CD4-positive, alpha-beta T cell (primary cell): ENCODE measurements around the gene FAM187B. TPM values are rescaled to one million over a fixed set of nuclear protein-coding genes. Genes with fewer than 3 reads are reported as not detected.
A peak's percentile ranks its signal among the peaks of the same experiment; 100 is the strongest.

Source experiments
- ATAC-seq: fragments of 200-7000 bp; cut with Tn5 transposase; one replicate; pipeline ENCODE4 v1.10.0; 2022; ENCODE audit warnings: mild to moderate bottlenecking; ENCODE audit not compliant: poor library complexity
- CTCF ChIA-PET: fragments of 350-600 bp; sonication (Branson Sonifier 250); formaldehyde crosslinking; loops from one replicate; lab custom pipeline; 2021; ENCODE audit warnings: antibody characterized with exemption, inconsistent platforms; lab: Charles Lee
- POLR2A ChIA-PET: fragments of 350-600 bp; sonication (Branson Sonifier 250); formaldehyde crosslinking; loops from one replicate; lab custom pipeline; 2021; ENCODE audit warnings: antibody characterized with exemption, inconsistent platforms; lab: Charles Lee
- DNase-seq, 14 experiments: peaks; one replicate each; pipeline ENCODE4 v3.0.0-alpha.2; 2013 to 2020; ENCODE audit warnings: mixed read lengths in 2 of 14
- H3K27ac ChIP-seq, 2 donors: one replicate each; pipeline versions ENCODE4 v1.5.1 to v1.7.0; 2013; ENCODE audit warnings: low read length in 2 of 2, low read depth in 1 of 2, mild to moderate bottlenecking in 1 of 2
- H3K27me3 ChIP-seq, 2 experiments: 1 replicate in 1 of 2; 2 replicates in 1 of 2; pipeline versions ENCODE4 v1.6.1 to v1.7.0; 2013; ENCODE audit warnings: low read length in 2 of 2, control low read depth in 1 of 2, mild to moderate bottlenecking in 1 of 2, moderate library complexity in 1 of 2; ENCODE audit not compliant: insufficient read depth in 2 of 2, control insufficient read depth in 1 of 2
- H3K36me3 ChIP-seq: one replicate; pipeline ENCODE4 v1.6.1; 2013; ENCODE audit warnings: low read length, control low read depth; ENCODE audit not compliant: insufficient read depth
- H3K4me1 ChIP-seq: one replicate; pipeline ENCODE4 v1.6.1; 2013; ENCODE audit warnings: low read length, control low read depth; ENCODE audit not compliant: insufficient read depth
- H3K4me3 ChIP-seq: one replicate; pipeline ENCODE4 v1.5.1; 2013; ENCODE audit warnings: mild to moderate bottlenecking, low read length, moderate library complexity
- H3K9me3 ChIP-seq, 2 experiments: 1 replicate in 1 of 2; 2 replicates in 1 of 2; pipeline versions ENCODE4 v1.6.1 to v1.7.0; 2013; ENCODE audit warnings: low read length in 2 of 2, mild to moderate bottlenecking in 2 of 2, control low read depth in 1 of 2, moderate library complexity in 1 of 2; ENCODE audit not compliant: control insufficient read depth in 1 of 2, insufficient read depth in 1 of 2
- H3K27ac Mint-ChIP-seq: one replicate; pipeline ENCODE4 v1.8.0; 2020; ENCODE audit warnings: mixed read lengths
- H3K27me3 Mint-ChIP-seq: one replicate; pipeline ENCODE4 v1.8.0; 2021; ENCODE audit warnings: mixed read lengths
- H3K36me3 Mint-ChIP-seq: one replicate; pipeline ENCODE4 v1.8.0; 2021; ENCODE audit warnings: low read depth, mixed read lengths
- H3K4me1 Mint-ChIP-seq: one replicate; pipeline ENCODE4 v1.8.0; 2021; ENCODE audit warnings: low read depth, mixed read lengths
- H3K4me3 Mint-ChIP-seq: one replicate; pipeline ENCODE4 v1.8.0; 2020; ENCODE audit warnings: mild to moderate bottlenecking, mixed read lengths
- H3K9me3 Mint-ChIP-seq: one replicate; pipeline ENCODE4 v1.8.0; 2020; ENCODE audit warnings: mixed read lengths
- intact Hi-C, 2 experiments: fragments of 100-400 bp; cut with DNase I in 1 of 2; cut with micrococcal nuclease in 1 of 2; formaldehyde crosslinking; loops; one replicate each; pipeline versions ENCODE4 v1.15.1 to v1.9.0; 2023 to 2025; cut with DNase I, micrococcal nuclease
- total RNA-seq, 174 experiments: library from RNA in 2 of 174; stranded (reverse) in 2 of 174; gene quantifications; one replicate each; pipeline ENCODE4 v1.2.3 and lab custom pipeline; 2021 to 2026
- TF ChIP-seq, protein P1 (sequence below): fragments of 200-600 bp; IDR thresholded peaks from one replicate; pipeline ENCODE4 v1.8.0; 2022; ENCODE audit warnings: antibody characterized with exemption, mild to moderate bottlenecking

Gene FAM187B
- total RNA-seq, 2 experiments from 2014 or later, result not detected

DNA sequence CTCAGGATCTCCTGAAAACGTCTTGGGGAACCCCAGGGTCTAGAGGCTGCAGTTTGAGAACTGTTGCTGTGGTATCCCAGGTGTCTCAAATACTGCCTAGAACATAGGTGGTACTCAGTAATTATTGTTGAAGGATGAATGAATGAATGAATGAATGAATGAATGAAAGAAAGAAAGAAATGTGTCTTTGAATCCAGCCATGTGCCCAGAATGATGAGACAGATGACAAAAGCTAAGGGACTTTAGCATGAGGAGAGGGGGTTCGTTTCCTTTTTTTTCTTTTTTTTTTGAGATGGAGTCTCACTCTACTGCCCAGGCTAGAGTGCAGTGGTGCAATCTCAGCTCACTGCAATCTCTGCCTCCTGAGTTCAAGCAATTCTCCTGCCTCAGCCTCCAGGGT is 28.0 kb upstream of the FAM187B start:
- no peaks in the 10 kb centered on the region for H3K27me3 Mint-ChIP-seq
- DNase-seq (no peak), ATAC-seq (no peak)
- no peaks in the 10 kb centered on the region for H3K9me3 ChIP-seq
- TF ChIP-seq, protein P1, sequence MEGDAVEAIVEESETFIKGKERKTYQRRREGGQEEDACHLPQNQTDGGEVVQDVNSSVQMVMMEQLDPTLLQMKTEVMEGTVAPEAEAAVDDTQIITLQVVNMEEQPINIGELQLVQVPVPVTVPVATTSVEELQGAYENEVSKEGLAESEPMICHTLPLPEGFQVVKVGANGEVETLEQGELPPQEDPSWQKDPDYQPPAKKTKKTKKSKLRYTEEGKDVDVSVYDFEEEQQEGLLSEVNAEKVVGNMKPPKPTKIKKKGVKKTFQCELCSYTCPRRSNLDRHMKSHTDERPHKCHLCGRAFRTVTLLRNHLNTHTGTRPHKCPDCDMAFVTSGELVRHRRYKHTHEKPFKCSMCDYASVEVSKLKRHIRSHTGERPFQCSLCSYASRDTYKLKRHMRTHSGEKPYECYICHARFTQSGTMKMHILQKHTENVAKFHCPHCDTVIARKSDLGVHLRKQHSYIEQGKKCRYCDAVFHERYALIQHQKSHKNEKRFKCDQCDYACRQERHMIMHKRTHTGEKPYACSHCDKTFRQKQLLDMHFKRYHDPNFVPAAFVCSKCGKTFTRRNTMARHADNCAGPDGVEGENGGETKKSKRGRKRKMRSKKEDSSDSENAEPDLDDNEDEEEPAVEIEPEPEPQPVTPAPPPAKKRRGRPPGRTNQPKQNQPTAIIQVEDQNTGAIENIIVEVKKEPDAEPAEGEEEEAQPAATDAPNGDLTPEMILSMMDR, result no peak
- H3K4me1 Mint-ChIP-seq, result peaks cover 17% of the 10 kb centered on the region
- no peaks in the 10 kb centered on the region for H3K27me3 ChIP-seq
- CTCF ChIA-PET, result no interaction called here
- intact Hi-C loops, result no loop called here
- peaks cover 18% of the 10 kb centered on the region for H3K36me3 ChIP-seq
- no peak overlapping the region for H3K27ac ChIP-seq
- H3K36me3 Mint-ChIP-seq, result peaks cover 24% of the 10 kb centered on the region
- H3K4me3 ChIP-seq, result no peak overlapping the region
- peaks cover 16% of the 10 kb centered on the region for H3K4me1 ChIP-seq
- peak overlapping the region; percentile 55 for H3K27ac Mint-ChIP-seq
- H3K9me3 Mint-ChIP-seq, result no peaks in the 10 kb centered on the region
- POLR2A ChIA-PET, result interaction anchor here (1.4 to 4.0 kb wide), 4 partner anchors 12 to 114 kb away, joined by 4 to 18 read pairs (median 5); partner anchors contain the start of gene USF2
- no peak overlapping the region for H3K4me3 Mint-ChIP-seq

DNA sequence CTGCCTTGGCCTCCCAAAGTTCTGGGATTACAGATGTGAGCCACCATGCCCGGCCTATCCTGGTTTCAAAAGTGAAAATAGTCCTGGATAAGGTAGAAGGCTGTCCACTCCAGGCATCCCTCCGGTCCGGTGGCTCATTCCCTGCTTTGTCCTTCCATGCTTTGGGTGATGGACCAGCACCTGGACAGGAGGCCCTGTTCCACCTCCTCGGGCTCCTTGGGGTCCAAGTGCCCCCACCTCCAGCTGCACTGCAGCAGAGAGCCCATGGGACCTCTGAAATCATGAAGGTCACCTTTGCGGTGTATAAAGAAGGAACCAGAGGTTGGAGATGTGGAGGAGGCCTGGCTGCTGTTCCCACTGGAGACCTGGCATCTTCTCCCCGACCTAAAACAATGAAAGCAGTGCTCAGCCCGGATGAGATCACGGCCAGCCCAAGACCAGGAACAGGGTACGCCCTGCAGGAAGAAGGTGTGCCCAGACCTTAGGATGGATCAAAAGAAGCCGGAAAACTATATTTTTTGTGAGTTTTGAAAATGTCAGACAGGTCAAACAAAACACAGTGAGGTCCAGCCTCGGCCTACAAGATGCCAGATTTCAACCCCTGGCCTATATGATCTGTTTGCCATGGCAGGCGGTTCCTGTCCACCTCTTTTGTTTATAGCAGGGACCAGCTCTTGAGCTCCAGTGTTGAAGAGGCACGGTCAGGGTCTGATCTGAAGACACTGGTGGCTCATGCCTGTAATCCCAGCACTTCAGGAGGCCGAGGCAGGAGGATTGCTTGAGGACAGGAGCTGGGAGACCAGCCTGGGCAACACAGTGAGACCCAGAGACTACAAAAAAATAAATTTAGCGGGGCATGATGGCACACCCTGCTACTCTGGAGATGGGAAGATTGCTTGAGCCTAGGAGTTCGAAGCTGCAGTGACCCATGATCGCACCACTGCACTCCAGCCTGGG is 26.1 kb upstream of the FAM187B start:
- ATAC-seq, result no peak
- Histone ChIP-seq H3K27ac (no peak overlapping the region), H3K27me3 (no peaks in the 10 kb centered on the region), H3K36me3 (peaks cover 20% of the 10 kb centered on the region), H3K4me3 (no peak overlapping the region), H3K4me1 (peaks cover 24% of the 10 kb centered on the region), H3K9me3 (no peaks in the 10 kb centered on the region)
- peaks cover 3% of the 10 kb centered on the region for H3K27me3 Mint-ChIP-seq
- H3K9me3 Mint-ChIP-seq, result no peaks in the 10 kb centered on the region
- intact Hi-C loops, result no loop called here
- POLR2A ChIA-PET, result interaction anchor here (4.0 kb wide), 1 partner anchor 14 kb away, joined by 18 read pairs; no protein-coding TSS in a partner anchor
- no peak overlapping the region for H3K27ac Mint-ChIP-seq
- TF ChIP-seq, protein P1, result no peak
- peaks cover 26% of the 10 kb centered on the region for H3K4me1 Mint-ChIP-seq
- H3K36me3 Mint-ChIP-seq, result peaks cover 37% of the 10 kb centered on the region
- DNase-seq, result no peak
- no peak overlapping the region for H3K4me3 Mint-ChIP-seq
- CTCF ChIA-PET, result no interaction called here

DNA sequence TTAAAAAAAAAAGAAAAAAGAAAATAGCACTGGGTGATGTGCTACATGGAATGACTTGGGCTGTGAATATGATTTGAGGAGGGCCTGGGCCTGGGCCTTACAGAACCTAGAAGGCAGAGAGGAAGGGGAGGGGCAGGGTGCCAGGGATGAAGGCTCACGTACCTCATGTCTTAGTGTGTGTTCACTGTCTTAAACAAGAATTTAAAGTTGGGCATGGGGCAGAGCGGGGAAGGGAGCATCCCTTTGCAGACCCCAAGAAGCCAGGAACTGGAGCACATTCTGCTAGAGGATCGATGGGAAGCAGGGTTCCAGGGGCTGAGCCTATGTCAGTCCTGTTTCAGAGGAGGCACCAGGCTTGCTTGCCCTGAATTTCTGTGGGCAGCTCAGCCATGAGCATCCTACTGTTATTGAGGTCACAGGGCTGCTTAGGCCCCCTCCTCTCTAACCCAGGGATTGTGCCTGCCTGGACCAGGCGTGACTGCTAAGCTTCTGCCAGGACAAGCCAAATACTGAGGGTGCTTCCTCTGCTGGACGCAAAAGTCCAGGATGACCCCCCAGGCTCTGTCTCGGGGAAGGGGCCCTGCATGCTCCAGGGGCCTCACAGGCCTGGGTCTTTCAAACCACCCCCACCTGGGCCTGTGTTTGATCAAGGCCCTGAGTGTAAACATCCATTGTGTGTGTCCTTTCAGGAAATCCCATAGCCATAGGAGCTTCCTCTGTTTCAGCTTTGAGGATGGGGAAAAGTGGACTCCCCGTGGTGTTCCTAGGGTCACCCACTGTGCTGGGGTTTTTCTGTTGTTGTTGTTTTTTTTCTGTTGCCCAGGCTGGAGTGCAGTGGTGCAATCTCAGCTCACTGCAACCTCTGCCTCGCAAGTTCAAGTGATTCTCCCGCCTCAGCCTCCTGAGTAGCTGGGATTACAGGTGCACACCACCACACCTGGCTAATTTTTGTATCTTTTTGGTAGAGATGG is 25.1 kb upstream of the FAM187B start:
- ChIA-PET POLR2A (no interaction called here), CTCF (no interaction called here)
- no peak for DNase-seq
- H3K36me3 ChIP-seq, result peaks cover 19% of the 10 kb centered on the region
- intact Hi-C loops, result no loop called here
- no peaks in the 10 kb centered on the region for H3K27me3 ChIP-seq
- no peak overlapping the region for H3K27ac ChIP-seq
- TF ChIP-seq, protein P1, result no peak
- Mint-ChIP-seq H3K27ac (no peak overlapping the region), H3K27me3 (peaks cover 10% of the 10 kb centered on the region), H3K4me3 (no peak overlapping the region), H3K36me3 (peaks cover 38% of the 10 kb centered on the region), H3K9me3 (no peaks in the 10 kb centered on the region), H3K4me1 (peaks cover 36% of the 10 kb centered on the region)
- no peak overlapping the region for H3K4me3 ChIP-seq
- peaks cover 32% of the 10 kb centered on the region for H3K4me1 ChIP-seq
- no peak for ATAC-seq
- no peaks in the 10 kb centered on the region for H3K9me3 ChIP-seq
